ENCODE measurements around the gene HIRIP3. TPM values are rescaled to one million over a fixed set of nuclear protein-coding genes. Genes with fewer than 3 reads are reported as not detected.
A peak's percentile ranks its signal among the peaks of the same experiment; 100 is the strongest.

The HIRIP3 gene
- total RNA-seq, 3 donors from 2014 or later, result 10.5 to 18.2 (median 15.5) TPM

DNA sequence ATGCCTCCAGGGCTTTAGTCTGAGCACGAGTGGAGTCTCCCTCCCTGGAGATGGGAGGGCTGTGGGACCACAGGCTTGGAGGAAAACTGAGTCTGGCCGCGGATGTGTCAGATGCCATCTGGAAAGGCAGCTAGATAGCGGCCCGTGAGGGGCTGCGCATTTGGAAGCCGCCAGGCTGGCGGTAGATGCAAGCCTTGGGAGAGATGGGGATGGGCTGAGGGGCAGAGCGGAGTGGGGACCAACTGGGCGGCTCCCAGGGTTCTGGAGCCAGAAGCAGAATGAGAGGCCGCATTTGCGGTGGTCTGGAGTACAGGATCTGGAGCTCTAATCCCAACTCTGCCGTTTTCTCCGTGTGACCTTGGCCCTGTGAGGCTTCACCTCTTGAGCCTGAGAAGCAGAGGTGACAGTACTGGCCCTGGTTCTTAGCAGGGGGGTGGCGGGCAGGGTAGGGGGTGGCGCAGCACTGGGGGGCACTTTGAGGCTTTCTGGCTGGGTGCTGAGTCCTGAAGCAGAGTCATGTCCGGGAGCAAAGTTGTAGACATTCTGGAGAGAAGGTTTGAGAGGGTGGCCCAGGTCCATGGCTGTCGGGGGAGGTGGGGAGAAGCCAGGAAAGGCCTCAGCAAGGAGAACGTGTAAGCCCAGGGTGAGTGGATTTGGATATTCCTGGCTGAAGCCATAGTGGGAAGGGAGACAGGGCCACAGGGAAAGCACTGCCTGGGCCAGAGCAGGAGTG lies 7.4 kb upstream of the HIRIP3 start:
- TF ChIP-seq POLR2AphosphoS5 (IDR thresholded peaks at IDR 0.05), result no peak
- no peak for TF ChIP-seq POLR2A (IDR thresholded peaks at IDR 0.05)
- TF ChIP-seq, protein P1, sequence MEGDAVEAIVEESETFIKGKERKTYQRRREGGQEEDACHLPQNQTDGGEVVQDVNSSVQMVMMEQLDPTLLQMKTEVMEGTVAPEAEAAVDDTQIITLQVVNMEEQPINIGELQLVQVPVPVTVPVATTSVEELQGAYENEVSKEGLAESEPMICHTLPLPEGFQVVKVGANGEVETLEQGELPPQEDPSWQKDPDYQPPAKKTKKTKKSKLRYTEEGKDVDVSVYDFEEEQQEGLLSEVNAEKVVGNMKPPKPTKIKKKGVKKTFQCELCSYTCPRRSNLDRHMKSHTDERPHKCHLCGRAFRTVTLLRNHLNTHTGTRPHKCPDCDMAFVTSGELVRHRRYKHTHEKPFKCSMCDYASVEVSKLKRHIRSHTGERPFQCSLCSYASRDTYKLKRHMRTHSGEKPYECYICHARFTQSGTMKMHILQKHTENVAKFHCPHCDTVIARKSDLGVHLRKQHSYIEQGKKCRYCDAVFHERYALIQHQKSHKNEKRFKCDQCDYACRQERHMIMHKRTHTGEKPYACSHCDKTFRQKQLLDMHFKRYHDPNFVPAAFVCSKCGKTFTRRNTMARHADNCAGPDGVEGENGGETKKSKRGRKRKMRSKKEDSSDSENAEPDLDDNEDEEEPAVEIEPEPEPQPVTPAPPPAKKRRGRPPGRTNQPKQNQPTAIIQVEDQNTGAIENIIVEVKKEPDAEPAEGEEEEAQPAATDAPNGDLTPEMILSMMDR (IDR thresholded peaks at IDR 0.05), result no peak
- Histone ChIP-seq H3K4me3 (no peak overlapping the region), H3K27ac (no peak overlapping the region), H3K36me3 (no peaks in the 10 kb centered on the region), H3K9me3 (no peaks in the 10 kb centered on the region), H3K4me1 (no peaks in the 10 kb centered on the region), H3K27me3 (no peaks in the 10 kb centered on the region)
- DNase-seq (ENCODE audit: low spot score in 2 of 2), result no peak
- intact Hi-C loops (cut with DNase I; ENCODE audit: low total_unique reads), result no loop called here

DNA sequence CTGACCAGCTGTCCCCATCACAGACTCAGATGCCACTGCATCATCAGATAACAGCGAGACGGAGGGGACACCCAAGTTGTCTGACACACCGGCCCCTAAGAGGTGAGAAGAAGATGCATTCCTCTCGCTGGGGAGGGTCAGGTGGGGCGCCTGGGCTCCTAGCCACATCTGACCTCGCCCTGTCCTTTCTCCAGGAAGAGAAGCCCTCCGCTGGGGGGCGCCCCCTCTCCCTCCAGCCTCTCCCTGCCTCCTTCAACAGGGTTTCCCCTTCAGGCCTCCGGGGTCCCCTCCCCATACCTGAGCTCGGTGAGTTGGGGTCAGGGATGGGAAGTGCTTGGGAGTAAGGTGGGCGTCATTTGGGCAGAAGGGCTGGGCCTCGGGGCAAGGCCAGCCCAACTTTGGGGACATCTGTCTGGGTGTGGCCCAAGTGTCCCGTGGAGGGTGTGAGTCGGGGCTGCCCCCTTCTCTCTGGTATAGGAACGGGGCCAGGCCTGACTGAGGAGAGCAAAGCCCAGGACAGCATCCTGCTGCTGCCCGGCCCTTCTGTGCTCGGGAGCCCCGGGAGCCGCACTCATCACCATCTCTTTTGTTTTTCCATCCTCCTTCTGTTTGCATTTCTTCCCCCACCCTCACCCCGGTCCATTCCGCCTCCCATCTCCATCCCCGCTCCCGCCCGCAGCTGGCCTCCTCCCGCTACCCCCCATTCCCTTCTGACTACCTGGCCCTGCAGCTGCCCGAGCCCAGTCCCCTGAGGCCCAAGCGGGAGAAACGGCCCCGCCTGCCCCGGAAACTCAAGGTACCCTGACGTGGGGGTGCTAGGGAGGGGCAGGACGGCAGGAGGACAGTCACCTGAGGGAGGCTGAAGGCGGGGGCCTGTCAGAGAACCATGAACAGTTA lies 5.6 kb upstream of the HIRIP3 start:
- H3K4me1 ChIP-seq, result peaks cover 0 to 4% of the 10 kb centered on the region in 2 donors
- no peaks in the 10 kb centered on the region for H3K27me3 ChIP-seq
- no peak overlapping the region for H3K27ac ChIP-seq
- intact Hi-C loops (cut with DNase I; ENCODE audit: low total_unique reads), result no loop called here
- no peaks in the 10 kb centered on the region for H3K36me3 ChIP-seq
- TF ChIP-seq POLR2A (IDR thresholded peaks at IDR 0.05) (no peak), POLR2AphosphoS5 (IDR thresholded peaks at IDR 0.05) (no peak)
- TF ChIP-seq, protein P1 (IDR thresholded peaks at IDR 0.05), result no peak
- no peak for DNase-seq (ENCODE audit: low spot score in 2 of 2)
- H3K9me3 ChIP-seq, result no peaks in the 10 kb centered on the region
- H3K4me3 ChIP-seq, result no peak overlapping the region

DNA sequence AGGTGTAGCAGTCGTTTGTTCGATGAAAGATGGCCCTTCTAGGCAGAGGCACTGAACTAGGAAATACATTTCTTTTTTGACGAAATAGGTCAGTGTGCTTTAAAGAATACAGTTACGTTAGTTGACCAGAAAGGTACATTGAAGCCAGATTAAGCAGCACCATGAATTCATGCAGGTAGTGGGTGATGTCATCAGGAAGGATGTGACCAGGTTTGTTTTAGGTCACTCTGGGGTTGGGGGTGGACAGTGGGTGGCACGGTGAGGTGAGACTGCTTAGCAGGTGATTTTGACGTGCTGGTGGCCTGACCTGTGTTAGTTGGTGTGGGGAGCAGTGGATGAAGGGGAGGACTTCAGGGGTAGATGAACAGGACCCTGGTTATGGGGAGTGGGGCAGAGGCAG lies 4.2 kb upstream of the HIRIP3 start:
- Histone ChIP-seq H3K36me3 (no peaks in the 10 kb centered on the region), H3K27me3 (no peaks in the 10 kb centered on the region), H3K4me3 (no peak overlapping the region), H3K4me1 (peaks cover 4% of the 10 kb centered on the region in 2 donors), H3K9me3 (no peaks in the 10 kb centered on the region), H3K27ac (no peak overlapping the region)
- TF ChIP-seq, protein P1 (IDR thresholded peaks at IDR 0.05), result no peak
- TF ChIP-seq POLR2A (IDR thresholded peaks at IDR 0.05) (no peak), POLR2AphosphoS5 (IDR thresholded peaks at IDR 0.05) (no peak)
- no peak for DNase-seq (ENCODE audit: low spot score in 2 of 2)
- intact Hi-C loops (cut with DNase I; ENCODE audit: low total_unique reads), result loop anchor here (1.0 kb wide), 1 partner anchor 30 kb away; no protein-coding TSS in a partner anchor

DNA sequence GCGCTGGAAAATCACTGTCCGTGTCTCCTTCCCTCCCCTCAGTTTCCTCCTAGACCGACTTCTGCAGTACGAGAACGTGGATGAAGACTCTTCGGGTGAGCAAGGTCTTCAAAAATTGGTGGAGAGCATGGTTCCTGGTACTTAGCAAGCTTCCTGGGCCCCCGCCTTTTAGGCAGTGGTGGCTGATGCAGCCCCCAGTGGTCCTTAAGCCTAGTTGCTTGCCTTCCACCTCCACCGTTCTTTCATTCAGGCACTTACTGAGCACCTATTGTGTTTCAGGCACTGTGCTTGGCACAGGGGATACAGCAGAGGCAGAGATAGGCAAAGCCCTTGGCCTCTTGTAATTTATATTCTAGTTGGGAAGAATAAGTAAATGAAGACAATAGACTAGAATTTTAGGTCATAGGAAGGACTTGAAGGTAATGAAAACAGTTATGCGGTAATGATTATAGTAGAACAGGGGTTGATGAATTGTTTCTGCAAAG lies 1.4 kb upstream of the HIRIP3 start:
- intact Hi-C loops (cut with DNase I; ENCODE audit: low total_unique reads), result no loop called here
- H3K36me3 ChIP-seq, result no peaks in the 10 kb centered on the region
- H3K4me3 ChIP-seq, result peak overlapping the region; percentile 70 to 85 (median 84)
- peaks cover 4 to 10% of the 10 kb centered on the region in 2 donors for H3K4me1 ChIP-seq
- no peaks in the 10 kb centered on the region for H3K27me3 ChIP-seq
- no peak for DNase-seq (ENCODE audit: low spot score in 2 of 2)
- TF ChIP-seq, protein P1 (IDR thresholded peaks at IDR 0.05), result no peak
- TF ChIP-seq POLR2A (IDR thresholded peaks at IDR 0.05) (no peak), POLR2AphosphoS5 (IDR thresholded peaks at IDR 0.05) (no peak)
- H3K27ac ChIP-seq, result peak overlapping the region; percentile 96
- H3K9me3 ChIP-seq, result no peaks in the 10 kb centered on the region

All from breast epithelium (tissue), 4 donors.